Tibial nerve (tissue), 4 donors: Measurements from ENCODE around the gene CHD6.

Experiments used
- CTCF ChIP-seq, 5 experiments: fragments of 200-600 bp in 3 of 5; fragments of 450-650 bp in 2 of 5; sonication (generic) in 3 of 5; IDR thresholded peaks; one replicate each; pipeline ENCODE4 v1.5.1; 2016 to 2019; ENCODE audit warnings: antibody characterized with exemption in 5 of 5, mild to moderate bottlenecking in 3 of 5, moderate library complexity in 2 of 5
- EP300 ChIP-seq, 2 donors: sonication (generic); formaldehyde crosslinking; IDR thresholded peaks; one replicate each; pipeline ENCODE4 v1.6.1; 2017; ENCODE audit warnings: antibody characterized with exemption in 2 of 2, mild to moderate bottlenecking in 1 of 2
- POLR2A ChIP-seq, 2 donors: fragments of 450-650 bp; IDR thresholded peaks; one replicate each; pipeline ENCODE4 v1.6.1; 2017; ENCODE audit warnings: antibody characterized with exemption in 2 of 2, mild to moderate bottlenecking in 2 of 2, moderate library complexity in 2 of 2

GRCh38 chr20:41413169-41413568, 205.0 kb downstream of the CHD6 start:
- no peak for TF ChIP-seq CTCF (IDR thresholded peaks at IDR 0.05)
- no peak for TF ChIP-seq EP300 (IDR thresholded peaks at IDR 0.05)
- no peak for TF ChIP-seq POLR2A (IDR thresholded peaks at IDR 0.05)
